22Rv1 (cell line): Measurements from ENCODE around the gene PLXDC2.

Experiments
- ZFX ChIP-seq: fragments of 450-650 bp; IDR thresholded peaks from 2 replicates; pipeline ENCODE4 v1.6.1; 2017; ENCODE audit warnings: antibody characterized with exemption, borderline replicate concordance
- TF ChIP-seq, protein P1 (sequence below): fragments of 450-650 bp; IDR thresholded peaks from 2 replicates; pipeline ENCODE4 v1.5.1; 2017; ENCODE audit warnings: mild to moderate bottlenecking

DNA sequence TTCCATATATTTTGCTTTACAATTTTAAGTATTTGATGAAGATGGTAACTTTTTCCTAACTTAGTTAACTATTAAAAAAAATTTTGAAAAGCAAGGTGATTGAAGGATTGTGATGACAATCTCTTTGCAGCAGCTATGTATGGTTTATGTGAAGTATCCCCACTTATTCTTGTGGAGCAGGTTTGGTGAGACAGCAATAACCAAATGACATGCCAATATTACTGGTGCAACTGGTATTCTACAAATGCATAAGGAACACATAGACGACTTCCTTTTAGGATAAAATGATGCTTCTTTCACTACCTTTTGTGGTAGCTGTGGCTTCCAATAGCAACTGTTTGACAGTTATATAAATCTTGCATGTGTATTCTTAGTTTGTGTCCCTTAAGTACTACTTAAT lies 465.3 kb downstream of the PLXDC2 start:
- TF ChIP-seq, protein P1, sequence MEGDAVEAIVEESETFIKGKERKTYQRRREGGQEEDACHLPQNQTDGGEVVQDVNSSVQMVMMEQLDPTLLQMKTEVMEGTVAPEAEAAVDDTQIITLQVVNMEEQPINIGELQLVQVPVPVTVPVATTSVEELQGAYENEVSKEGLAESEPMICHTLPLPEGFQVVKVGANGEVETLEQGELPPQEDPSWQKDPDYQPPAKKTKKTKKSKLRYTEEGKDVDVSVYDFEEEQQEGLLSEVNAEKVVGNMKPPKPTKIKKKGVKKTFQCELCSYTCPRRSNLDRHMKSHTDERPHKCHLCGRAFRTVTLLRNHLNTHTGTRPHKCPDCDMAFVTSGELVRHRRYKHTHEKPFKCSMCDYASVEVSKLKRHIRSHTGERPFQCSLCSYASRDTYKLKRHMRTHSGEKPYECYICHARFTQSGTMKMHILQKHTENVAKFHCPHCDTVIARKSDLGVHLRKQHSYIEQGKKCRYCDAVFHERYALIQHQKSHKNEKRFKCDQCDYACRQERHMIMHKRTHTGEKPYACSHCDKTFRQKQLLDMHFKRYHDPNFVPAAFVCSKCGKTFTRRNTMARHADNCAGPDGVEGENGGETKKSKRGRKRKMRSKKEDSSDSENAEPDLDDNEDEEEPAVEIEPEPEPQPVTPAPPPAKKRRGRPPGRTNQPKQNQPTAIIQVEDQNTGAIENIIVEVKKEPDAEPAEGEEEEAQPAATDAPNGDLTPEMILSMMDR, result no peak
- TF ChIP-seq ZFX, result no peak
